Raji (cell line): ENCODE data around the gene KRTAP4-5.
"Not testable (repeated sequence)": the region's sequence is repeated elsewhere in the genome, so short reads cannot be mapped to it uniquely, and the experiment has no call there.

Source experiments
- POLR2A ChIP-seq: IDR thresholded peaks from 2 replicates; pipeline ENCODE4 v1.6.1; 2011; ENCODE audit warnings: low read depth, low read length, control low read depth; ENCODE audit not compliant: insufficient read depth

The KRTAP4-5 gene

GRCh38 chr17:41160648-41161047, 11.0 kb upstream of the KRTAP4-5 start, which contains the start of gene KRTAP4-4:
Gene KRTAP4-4 (minus strand): TSS chr17:41160748. CDS start chr17:41160691, 57 bp downstream.
- TF ChIP-seq POLR2A, result no peak

GRCh38 chr17:41153856-41154255, 4.2 kb upstream of the KRTAP4-5 start:
- no peak for TF ChIP-seq POLR2A

- no peak for TF ChIP-seq POLR2A
Measured at GRCh38 chr17:41151525-41151924, 1.9 kb upstream of the KRTAP4-5 start.

- no peak for TF ChIP-seq POLR2A
Measured at GRCh38 chr17:41150026-41150425, 401 bp upstream of the KRTAP4-5 start.

GRCh38 chr17:41147531-41148204, 2.0 kb downstream of the KRTAP4-5 start:
- no peak for TF ChIP-seq POLR2A

- TF ChIP-seq POLR2A, result no peak
Measured at GRCh38 chr17:41145261-41145660, 4.4 kb downstream of the KRTAP4-5 start.

GRCh38 chr17:41144846-41145245, 4.8 kb downstream of the KRTAP4-5 start:
- no peak for TF ChIP-seq POLR2A

GRCh38 chr17:41141361-41141760, 8.3 kb downstream of the KRTAP4-5 start:
- no peak for TF ChIP-seq POLR2A

GRCh38 chr17:41140360-41141131, 9.1 kb downstream of the KRTAP4-5 start, which contains the start of gene KRTAP4-6:
Gene KRTAP4-6 (minus strand): TSS chr17:41140544. CDS start chr17:41140487, 57 bp downstream.
- no peak for TF ChIP-seq POLR2A

GRCh38 chr17:41133880-41134735, 15.5 kb downstream of the KRTAP4-5 start:
- no peak for TF ChIP-seq POLR2A

GRCh38 chr17:41131979-41132378, 17.6 kb downstream of the KRTAP4-5 start:
- TF ChIP-seq POLR2A, result no peak

- no peak for TF ChIP-seq POLR2A
Measured at GRCh38 chr17:41127371-41127770, 22.3 kb downstream of the KRTAP4-5 start.

GRCh38 chr17:41126412-41126811, 23.2 kb downstream of the KRTAP4-5 start:
- TF ChIP-seq POLR2A, result no peak

GRCh38 chr17:41125064-41125463, 24.6 kb downstream of the KRTAP4-5 start:
- no peak for TF ChIP-seq POLR2A

- not testable (repeated sequence) for TF ChIP-seq POLR2A
Measured at GRCh38 chr17:41123991-41124371, 25.6 kb downstream of the KRTAP4-5 start, which contains the start of gene KRTAP4-12. Gene KRTAP4-12 (minus strand): TSS chr17:41124182. CDS start chr17:41124122, 60 bp downstream.

- no peak for TF ChIP-seq POLR2A
Measured at GRCh38 chr17:41121742-41122141, 27.9 kb downstream of the KRTAP4-5 start.

- no peak for TF ChIP-seq POLR2A
Measured at GRCh38 chr17:41118721-41119120, 30.9 kb downstream of the KRTAP4-5 start.
